ENCODE measurements around the gene GHDC. TPM values are rescaled to one million over a fixed set of nuclear protein-coding genes. Genes with fewer than 3 reads are reported as not detected.
A peak's percentile ranks its signal among the peaks of the same experiment; 100 is the strongest.

The GHDC gene
- total and polyA plus RNA-seq, 2 experiments from 2014 or later, result 7.4 to 13.5 TPM

DNA sequence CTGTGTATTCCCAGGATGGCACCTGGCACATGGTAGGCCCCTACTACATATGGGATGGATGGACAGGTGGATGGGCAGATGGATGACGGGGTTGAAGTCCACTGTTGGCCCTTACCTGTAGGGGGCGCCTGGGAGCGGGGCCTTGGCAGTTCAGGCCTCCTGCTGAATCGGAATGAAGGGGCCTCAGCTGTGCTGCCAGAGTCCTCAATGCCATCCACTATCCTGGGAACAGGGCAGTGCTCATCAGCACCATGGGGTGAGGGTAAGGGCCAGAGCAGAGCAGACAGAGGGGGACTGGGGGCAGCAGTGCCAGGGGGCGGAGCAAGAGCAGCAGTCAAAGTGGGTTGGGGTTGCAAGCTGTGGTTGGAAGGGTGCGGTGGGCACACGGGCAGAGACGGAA, 31.2 kb downstream of the GHDC start:
- H3K36me3 ChIP-seq, result no peaks in the 10 kb centered on the region
- no peak for DNase-seq (ENCODE audit: low read depth in 1 of 2, low spot score in 1 of 2)
- no peak overlapping the region for H3K27ac ChIP-seq
- no peaks in the 10 kb centered on the region for H3K27me3 ChIP-seq
- peaks cover 4% of the 10 kb centered on the region for H3K4me1 ChIP-seq (ENCODE audit: low read depth)
- no peak overlapping the region for H3K4me3 ChIP-seq
- no peaks in the 10 kb centered on the region for H3K9me3 ChIP-seq (ENCODE audit: low read depth)
- TF ChIP-seq, protein P1, sequence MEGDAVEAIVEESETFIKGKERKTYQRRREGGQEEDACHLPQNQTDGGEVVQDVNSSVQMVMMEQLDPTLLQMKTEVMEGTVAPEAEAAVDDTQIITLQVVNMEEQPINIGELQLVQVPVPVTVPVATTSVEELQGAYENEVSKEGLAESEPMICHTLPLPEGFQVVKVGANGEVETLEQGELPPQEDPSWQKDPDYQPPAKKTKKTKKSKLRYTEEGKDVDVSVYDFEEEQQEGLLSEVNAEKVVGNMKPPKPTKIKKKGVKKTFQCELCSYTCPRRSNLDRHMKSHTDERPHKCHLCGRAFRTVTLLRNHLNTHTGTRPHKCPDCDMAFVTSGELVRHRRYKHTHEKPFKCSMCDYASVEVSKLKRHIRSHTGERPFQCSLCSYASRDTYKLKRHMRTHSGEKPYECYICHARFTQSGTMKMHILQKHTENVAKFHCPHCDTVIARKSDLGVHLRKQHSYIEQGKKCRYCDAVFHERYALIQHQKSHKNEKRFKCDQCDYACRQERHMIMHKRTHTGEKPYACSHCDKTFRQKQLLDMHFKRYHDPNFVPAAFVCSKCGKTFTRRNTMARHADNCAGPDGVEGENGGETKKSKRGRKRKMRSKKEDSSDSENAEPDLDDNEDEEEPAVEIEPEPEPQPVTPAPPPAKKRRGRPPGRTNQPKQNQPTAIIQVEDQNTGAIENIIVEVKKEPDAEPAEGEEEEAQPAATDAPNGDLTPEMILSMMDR (IDR thresholded peaks at IDR 0.05; ENCODE audit: low read depth, low read length), result peak; percentile 51

DNA sequence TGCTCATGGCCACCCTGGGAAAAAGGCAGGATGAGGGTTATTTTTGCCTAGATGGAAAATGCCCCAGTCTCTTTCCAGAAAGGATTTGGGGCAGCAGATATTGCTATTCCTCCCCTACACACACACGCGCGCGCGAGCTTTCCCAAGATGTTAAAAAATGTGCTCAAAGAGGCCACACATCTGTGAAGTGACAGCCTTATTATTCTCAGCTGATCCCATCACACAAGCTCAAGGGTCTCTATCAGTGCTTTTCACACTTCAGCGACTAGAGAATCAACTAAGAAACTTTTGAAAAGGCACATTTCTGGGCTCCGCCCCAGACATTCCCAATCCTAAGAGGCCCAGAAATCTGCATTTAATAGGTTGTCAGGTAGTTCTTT, 33.8 kb downstream of the GHDC start:
- H3K27ac ChIP-seq, result no peak overlapping the region
- H3K9me3 ChIP-seq (ENCODE audit: low read depth), result no peaks in the 10 kb centered on the region
- H3K4me3 ChIP-seq, result no peak overlapping the region
- DNase-seq (ENCODE audit: low read depth in 1 of 2, low spot score in 1 of 2), result no peak
- H3K36me3 ChIP-seq, result no peaks in the 10 kb centered on the region
- no peaks in the 10 kb centered on the region for H3K27me3 ChIP-seq
- peaks cover 4% of the 10 kb centered on the region for H3K4me1 ChIP-seq (ENCODE audit: low read depth)
- TF ChIP-seq, protein P1 (IDR thresholded peaks at IDR 0.05; ENCODE audit: low read depth, low read length), result no peak

DNA sequence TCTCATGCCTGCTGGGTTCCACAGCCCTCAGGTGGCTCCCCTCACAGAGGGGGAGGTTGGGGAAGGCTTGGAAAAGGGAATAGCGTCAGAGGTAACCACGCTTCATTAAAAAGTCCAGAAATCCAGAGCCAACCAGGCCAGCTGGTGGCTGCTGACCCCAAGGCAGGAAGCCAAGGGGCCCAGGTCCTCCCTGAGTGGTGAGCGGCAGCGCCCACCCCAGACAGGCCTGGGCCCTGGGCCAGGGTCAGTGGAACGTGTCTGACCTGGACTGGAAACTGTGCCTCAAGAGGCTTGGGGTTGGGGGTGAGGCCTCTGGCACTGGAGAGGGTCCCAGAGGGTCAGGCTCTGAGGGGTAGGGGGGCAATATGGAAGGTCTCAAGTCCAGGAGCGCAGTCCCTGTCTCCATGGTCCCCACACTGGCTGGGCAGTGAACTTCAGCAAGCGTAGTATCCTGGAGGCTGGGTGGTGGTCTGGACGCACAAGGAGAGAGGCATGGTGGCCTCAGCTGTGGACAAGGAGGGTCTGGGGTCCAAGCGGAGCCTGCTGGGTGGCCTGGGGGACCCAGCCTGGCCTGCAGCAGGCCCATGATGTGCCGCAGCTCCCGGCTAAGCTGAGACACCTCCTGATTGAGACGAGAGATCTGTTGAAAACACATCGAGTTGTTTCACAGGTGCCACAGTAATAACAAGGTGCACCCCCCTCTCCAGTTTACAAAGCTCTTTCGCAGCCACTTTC, 34.3 kb downstream of the GHDC start:
- H3K27ac ChIP-seq, result no peak overlapping the region
- DNase-seq (ENCODE audit: low read depth in 1 of 2, low spot score in 1 of 2), result no peak
- TF ChIP-seq, protein P1 (IDR thresholded peaks at IDR 0.05; ENCODE audit: low read depth, low read length), result no peak
- no peaks in the 10 kb centered on the region for H3K9me3 ChIP-seq (ENCODE audit: low read depth)
- H3K4me1 ChIP-seq (ENCODE audit: low read depth), result peaks cover 4% of the 10 kb centered on the region
- no peaks in the 10 kb centered on the region for H3K27me3 ChIP-seq
- H3K4me3 ChIP-seq, result no peak overlapping the region
- no peaks in the 10 kb centered on the region for H3K36me3 ChIP-seq

DNA sequence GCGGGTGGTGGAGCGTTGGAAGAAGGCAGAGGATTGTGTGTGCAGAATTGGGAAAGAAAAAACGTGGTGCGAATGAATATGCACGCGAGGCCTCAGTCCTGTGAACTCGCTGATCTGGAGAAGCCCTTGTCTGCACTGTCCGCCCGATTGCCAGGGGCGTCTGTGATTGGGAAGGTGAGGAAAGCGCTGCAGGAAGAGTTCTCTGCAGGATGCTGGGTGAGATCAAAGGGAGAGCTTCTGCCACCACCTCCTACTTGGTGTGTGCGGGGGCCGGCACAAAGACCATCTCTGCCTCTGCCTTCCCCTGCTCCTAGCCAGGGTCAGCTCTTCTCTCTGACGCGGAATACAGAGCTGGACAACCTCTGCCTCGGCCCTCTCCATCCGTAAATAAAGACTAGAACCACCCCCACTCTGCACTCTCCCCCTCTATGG, 38.7 kb downstream of the GHDC start:
- peak overlapping the region; percentile 28 for H3K4me3 ChIP-seq

DNA sequence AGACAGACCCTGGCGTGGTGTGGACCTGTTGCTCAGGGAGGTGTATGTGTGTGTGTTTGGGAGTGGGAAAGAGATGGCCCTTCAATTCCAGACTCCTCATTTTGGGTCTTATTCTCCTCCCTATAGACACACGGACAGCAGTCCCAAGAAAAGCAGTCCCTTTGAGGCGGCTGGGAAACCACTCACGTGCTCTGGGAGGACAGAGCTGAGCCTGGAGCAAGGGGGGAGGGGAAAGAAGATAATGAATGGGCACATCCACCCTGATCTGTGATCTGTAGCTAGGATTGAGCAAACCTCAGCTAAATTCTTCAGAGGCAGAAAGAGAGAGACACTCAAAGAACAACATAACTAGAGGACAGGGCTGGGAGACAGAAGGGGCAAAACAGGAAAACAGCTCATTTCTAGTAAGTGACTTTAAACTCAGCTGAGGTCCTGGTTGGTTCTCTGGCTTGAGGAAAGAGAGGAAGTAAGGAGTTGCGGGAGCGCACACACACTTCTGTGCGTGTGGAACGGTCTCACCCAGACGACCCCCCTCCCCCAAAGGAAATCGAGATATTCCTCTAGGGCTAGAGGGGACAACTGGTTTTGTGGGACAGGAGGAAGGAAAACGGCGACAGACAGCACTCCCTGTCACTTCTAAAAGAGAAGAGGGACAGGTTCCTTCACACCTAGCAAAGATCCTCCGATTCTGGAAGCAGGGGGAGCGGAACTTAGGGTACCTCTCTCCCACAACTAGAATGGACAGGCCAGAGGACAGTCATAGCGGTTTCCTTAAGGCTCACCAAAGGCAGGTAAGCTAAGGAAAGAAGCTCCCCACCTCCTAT, 40.2 kb downstream of the GHDC start:
- peak in 1 of 2 donors; percentile 41 for DNase-seq (ENCODE audit: low read depth in 1 of 2, low spot score in 1 of 2)
- Histone ChIP-seq H3K4me1 (ENCODE audit: low read depth) (peaks cover 9% of the 10 kb centered on the region), H3K4me3 (peak overlapping the region; percentile 92), H3K36me3 (no peaks in the 10 kb centered on the region), H3K27ac (peak overlapping the region; percentile 66), H3K9me3 (ENCODE audit: low read depth) (no peaks in the 10 kb centered on the region), H3K27me3 (no peaks in the 10 kb centered on the region)
- TF ChIP-seq, protein P1 (IDR thresholded peaks at IDR 0.05; ENCODE audit: low read depth, low read length), result no peak

More for the DNA sequence above, 38.7 kb downstream of the GHDC start:
- no peaks in the 10 kb centered on the region for H3K27me3 ChIP-seq
- DNase-seq (ENCODE audit: low read depth in 1 of 2, low spot score in 1 of 2), result no peak
- no peaks in the 10 kb centered on the region for H3K9me3 ChIP-seq (ENCODE audit: low read depth)
- H3K36me3 ChIP-seq, result no peaks in the 10 kb centered on the region
- TF ChIP-seq, protein P1 (IDR thresholded peaks at IDR 0.05; ENCODE audit: low read depth, low read length), result no peak
- H3K27ac ChIP-seq, result no peak overlapping the region
- H3K4me1 ChIP-seq (ENCODE audit: low read depth), result peaks cover 9% of the 10 kb centered on the region
